Fibroblast of skin of abdomen (primary cell): ENCODE measurements around the gene TMEM14A.
"Not testable (repeated sequence)": the region's sequence is repeated elsewhere in the genome, so short reads cannot be mapped to it uniquely, and the experiment has no call there.

Source experiments
- DNase-seq: peaks from one replicate; pipeline ENCODE4 v3.0.0-alpha.2; 2013

Gene TMEM14A

GRCh38 chr6:52661551-52661950, 9.4 kb upstream of the TMEM14A start:
- peak; percentile 60 for DNase-seq

GRCh38 chr6:52662031-52662430, 8.9 kb upstream of the TMEM14A start:
- DNase-seq = no peak

GRCh38 chr6:52663120-52663935, 7.6 kb upstream of the TMEM14A start:
- DNase-seq = peak; percentile 76

GRCh38 chr6:52663936-52664185, 7.1 kb upstream of the TMEM14A start:
- no peak for DNase-seq

GRCh38 chr6:52664186-52664990, 6.5 kb upstream of the TMEM14A start:
- peak; percentile 98 for DNase-seq

- DNase-seq = no peak
Measured at GRCh38 chr6:52664991-52665686, 5.8 kb upstream of the TMEM14A start.

GRCh38 chr6:52666071-52666470, 4.8 kb upstream of the TMEM14A start:
- DNase-seq = no peak

GRCh38 chr6:52666523-52666922, 4.4 kb upstream of the TMEM14A start:
- DNase-seq = no peak

GRCh38 chr6:52667572-52667971, 3.3 kb upstream of the TMEM14A start:
- no peak for DNase-seq

- DNase-seq = no peak
Measured at GRCh38 chr6:52671676-52672075, 763 bp downstream of the TMEM14A start.

GRCh38 chr6:52672412-52673025, 1.6 kb downstream of the TMEM14A start:
- peak; percentile 12 for DNase-seq

GRCh38 chr6:52674666-52675065, 3.8 kb downstream of the TMEM14A start:
- no peak for DNase-seq

- no peak for DNase-seq
Measured at GRCh38 chr6:52675372-52675771, 4.5 kb downstream of the TMEM14A start.

- DNase-seq = not testable (repeated sequence)
Measured at GRCh38 chr6:52676631-52677030, 5.7 kb downstream of the TMEM14A start.

- no peak for DNase-seq
Measured at GRCh38 chr6:52681416-52681815, 10.5 kb downstream of the TMEM14A start.

GRCh38 chr6:52686878-52687699, 16.2 kb downstream of the TMEM14A start:
- DNase-seq = no peak

- no peak for DNase-seq
Measured at GRCh38 chr6:52689857-52690256, 18.9 kb downstream of the TMEM14A start.

- no peak for DNase-seq
Measured at GRCh38 chr6:52691718-52692117, 20.8 kb downstream of the TMEM14A start.

GRCh38 chr6:52693773-52694172, 22.9 kb downstream of the TMEM14A start:
- no peak for DNase-seq

GRCh38 chr6:52694404-52694803, 23.5 kb downstream of the TMEM14A start:
- no peak for DNase-seq

GRCh38 chr6:52696418-52696817, 25.5 kb downstream of the TMEM14A start:
- no peak for DNase-seq

GRCh38 chr6:52697903-52698302, 27.0 kb downstream of the TMEM14A start:
- DNase-seq = no peak
